GM23338 (cell line): ENCODE results near the gene ACTBL2.

Experiments
- CREB1 ChIP-seq: fragments of 250-450 bp; sonication (Bioruptor Pico); IDR thresholded peaks from 2 replicates; pipeline ENCODE4 v1.5.0; 2020; ENCODE audit warnings: low read depth, mild to moderate bottlenecking, moderate library complexity
- EZH2 ChIP-seq: fragments of 200-600 bp; sonication (generic); IDR thresholded peaks from one replicate; pipeline ENCODE4 v1.8.0; 2017; ENCODE audit warnings: antibody characterized with exemption, mild to moderate bottlenecking, low read depth; ENCODE audit not compliant: unreplicated experiment
- EZH2phosphoT487 ChIP-seq: fragments of 200-600 bp; sonication (generic); IDR thresholded peaks from one replicate; pipeline ENCODE4 v1.8.1; 2018; ENCODE audit warnings: antibody characterized with exemption; ENCODE audit not compliant: unreplicated experiment
- JUNB ChIP-seq: IDR thresholded peaks from one replicate; pipeline ENCODE4 v1.6.1; 2016; ENCODE audit warnings: antibody characterized with exemption; ENCODE audit not compliant: unreplicated experiment
- NANOG ChIP-seq: IDR thresholded peaks from 2 replicates; pipeline ENCODE4 v1.6.1; 2016; ENCODE audit warnings: antibody characterized with exemption, borderline replicate concordance
- POLR2AphosphoS5 ChIP-seq: IDR thresholded peaks from 2 replicates; pipeline ENCODE4 v1.6.1; 2016; ENCODE audit warnings: antibody characterized with exemption, low read depth
- REST ChIP-seq: IDR thresholded peaks from one replicate; pipeline ENCODE4 v1.6.1; 2018; ENCODE audit warnings: antibody characterized with exemption; ENCODE audit not compliant: unreplicated experiment
- ZNF114 ChIP-seq: fragments of 250-450 bp; sonication (Bioruptor Pico); IDR thresholded peaks from 2 replicates; pipeline ENCODE4 v1.5.0; 2020; ENCODE audit warnings: mild to moderate bottlenecking, moderate library complexity
- TF ChIP-seq, protein P1 (sequence below): IDR thresholded peaks from 2 replicates; pipeline ENCODE4 v1.6.1; 2016; ENCODE audit warnings: antibody characterized with exemption
- TF ChIP-seq, protein P2 (sequence below), 2 experiments: fragments of 200-600 bp in 1 of 2; sonication (generic) in 1 of 2; conservative IDR thresholded peaks; 2 replicates each; pipeline versions ENCODE4 v1.5.1 to v1.6.1; 2016 to 2017; ENCODE audit warnings: antibody characterized with exemption in 2 of 2, low read depth in 2 of 2, mild to moderate bottlenecking in 2 of 2, moderate library complexity in 1 of 2

DNA sequence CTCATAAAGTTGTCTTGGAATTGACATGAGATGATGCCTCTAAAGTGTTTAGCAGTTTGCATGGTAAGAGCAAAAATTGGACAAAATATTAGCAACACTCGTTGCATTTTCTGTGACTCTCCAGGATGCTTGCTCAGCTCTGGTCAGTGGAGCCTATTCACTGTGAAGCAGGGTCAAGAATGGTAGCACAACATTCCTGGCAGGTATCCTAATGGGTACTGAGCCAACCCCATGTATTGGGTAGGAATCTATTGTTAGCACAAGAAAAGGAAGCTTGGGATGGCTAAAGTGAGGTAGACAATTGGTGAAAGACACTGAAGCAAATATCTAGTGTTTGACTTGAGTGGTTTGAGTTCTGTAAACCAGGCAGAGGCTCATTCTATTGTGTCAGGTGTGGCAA lies 10.4 kb upstream of the ACTBL2 start:
- TF ChIP-seq, protein P1, sequence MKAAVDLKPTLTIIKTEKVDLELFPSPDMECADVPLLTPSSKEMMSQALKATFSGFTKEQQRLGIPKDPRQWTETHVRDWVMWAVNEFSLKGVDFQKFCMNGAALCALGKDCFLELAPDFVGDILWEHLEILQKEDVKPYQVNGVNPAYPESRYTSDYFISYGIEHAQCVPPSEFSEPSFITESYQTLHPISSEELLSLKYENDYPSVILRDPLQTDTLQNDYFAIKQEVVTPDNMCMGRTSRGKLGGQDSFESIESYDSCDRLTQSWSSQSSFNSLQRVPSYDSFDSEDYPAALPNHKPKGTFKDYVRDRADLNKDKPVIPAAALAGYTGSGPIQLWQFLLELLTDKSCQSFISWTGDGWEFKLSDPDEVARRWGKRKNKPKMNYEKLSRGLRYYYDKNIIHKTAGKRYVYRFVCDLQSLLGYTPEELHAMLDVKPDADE: no peak
- TF ChIP-seq, protein P2, sequence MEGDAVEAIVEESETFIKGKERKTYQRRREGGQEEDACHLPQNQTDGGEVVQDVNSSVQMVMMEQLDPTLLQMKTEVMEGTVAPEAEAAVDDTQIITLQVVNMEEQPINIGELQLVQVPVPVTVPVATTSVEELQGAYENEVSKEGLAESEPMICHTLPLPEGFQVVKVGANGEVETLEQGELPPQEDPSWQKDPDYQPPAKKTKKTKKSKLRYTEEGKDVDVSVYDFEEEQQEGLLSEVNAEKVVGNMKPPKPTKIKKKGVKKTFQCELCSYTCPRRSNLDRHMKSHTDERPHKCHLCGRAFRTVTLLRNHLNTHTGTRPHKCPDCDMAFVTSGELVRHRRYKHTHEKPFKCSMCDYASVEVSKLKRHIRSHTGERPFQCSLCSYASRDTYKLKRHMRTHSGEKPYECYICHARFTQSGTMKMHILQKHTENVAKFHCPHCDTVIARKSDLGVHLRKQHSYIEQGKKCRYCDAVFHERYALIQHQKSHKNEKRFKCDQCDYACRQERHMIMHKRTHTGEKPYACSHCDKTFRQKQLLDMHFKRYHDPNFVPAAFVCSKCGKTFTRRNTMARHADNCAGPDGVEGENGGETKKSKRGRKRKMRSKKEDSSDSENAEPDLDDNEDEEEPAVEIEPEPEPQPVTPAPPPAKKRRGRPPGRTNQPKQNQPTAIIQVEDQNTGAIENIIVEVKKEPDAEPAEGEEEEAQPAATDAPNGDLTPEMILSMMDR (conservative IDR thresholded peaks at IDR 0.05; ENCODE audit: low read depth in 2 of 2): no peak
- TF ChIP-seq POLR2AphosphoS5 (no peak), NANOG (no peak), ZNF114 (CRISPR knock-in tag) (no peak), EZH2 (no peak), EZH2phosphoT487 (no peak), JUNB (no peak), REST (no peak), CREB1 (CRISPR knock-in tag) (no peak)
